HG03354 (cell line): ENCODE measurements around the gene DPP6.

Experiments used
- ATAC-seq: cut with Tn5 transposase; IDR thresholded peaks from one replicate; pipeline ENCODE4 v1.9.1; 2021; ENCODE audit warnings: mild to moderate bottlenecking; ENCODE audit not compliant: unreplicated experiment, poor library complexity, severe bottlenecking

DPP6 gene

DNA sequence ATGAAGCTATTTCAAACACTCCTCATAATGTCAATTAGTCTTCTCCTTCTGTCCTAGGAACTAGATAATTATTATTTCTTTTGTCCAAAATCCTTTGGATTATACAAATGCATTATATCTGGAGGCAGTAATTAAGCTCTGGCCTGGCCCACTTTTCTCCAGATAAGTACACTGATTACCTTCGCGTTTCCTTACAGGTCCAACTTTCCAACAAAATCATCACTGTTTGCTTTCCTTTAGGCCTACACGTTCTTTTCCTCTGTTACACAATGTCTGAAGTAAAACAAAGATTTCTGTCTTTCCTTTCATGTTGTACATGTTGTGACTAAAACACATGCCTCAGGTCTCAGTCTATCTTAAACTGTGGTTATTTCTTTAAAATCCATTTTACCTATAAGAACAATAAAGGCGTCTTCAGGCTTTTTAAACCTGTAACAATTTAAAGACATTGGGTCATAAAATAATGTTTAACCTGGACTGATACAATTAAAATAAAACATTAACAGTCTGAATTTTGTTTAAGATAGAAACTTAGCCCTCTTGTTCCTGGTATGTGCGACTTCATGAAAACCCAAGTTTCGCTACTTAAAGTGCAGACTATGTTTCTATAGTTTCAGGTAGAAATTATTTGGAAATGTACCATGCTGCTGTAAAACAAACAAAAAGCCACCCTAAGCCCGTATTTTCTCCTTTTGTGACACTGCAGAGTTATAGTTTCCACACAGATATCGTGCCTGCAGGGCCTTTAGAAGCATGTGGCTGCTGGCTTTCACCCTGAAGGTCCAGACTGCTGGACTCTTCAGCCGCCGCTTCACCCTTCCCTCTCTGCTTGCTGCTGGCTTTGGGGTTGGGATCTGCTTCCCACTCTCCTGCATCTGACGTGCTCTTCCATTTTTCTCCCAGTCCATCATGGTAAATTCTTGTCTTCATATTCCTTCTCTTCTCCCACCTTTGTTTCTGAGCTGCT lies 381.7 kb downstream of the DPP6 start:
- ATAC-seq: no peak

DNA sequence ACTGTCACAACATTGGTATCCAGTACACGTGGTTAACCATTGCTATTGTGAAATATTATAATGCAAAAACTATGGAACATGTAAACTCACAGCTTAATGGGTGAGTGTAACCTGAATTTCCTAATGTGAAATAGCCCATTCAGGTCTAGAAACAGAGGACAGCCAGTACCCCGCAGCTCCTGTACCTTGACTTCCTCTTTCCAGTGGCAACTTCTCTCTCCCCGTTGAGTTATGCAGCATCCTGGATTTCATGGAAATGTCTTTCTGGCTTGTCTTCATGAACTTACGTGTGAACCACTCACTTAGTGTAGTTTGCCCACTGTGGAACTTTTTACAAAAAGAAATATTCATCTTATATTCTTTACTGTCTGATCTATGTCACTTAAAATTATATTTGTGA lies 384.4 kb downstream of the DPP6 start:
- ATAC-seq: no peak

DNA sequence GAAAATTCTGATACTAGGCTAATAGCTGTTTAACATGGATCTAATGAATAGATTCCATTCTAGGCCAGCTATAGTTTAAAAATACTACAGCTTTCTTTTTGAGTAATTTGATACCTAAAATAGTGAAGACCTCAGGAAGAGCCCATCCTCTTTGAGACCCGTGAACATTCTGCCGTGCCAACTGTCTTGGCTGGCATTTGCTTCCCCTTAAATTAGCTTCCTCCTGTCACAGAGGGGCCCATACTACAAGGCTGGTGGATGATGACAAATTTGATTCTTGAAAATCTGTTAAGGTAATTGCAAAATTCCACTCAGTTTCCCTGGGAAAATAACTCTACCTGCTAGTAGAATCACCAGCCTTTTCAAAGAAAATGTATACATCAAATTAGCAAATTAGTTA lies 385.0 kb downstream of the DPP6 start:
- no peak for ATAC-seq

DNA sequence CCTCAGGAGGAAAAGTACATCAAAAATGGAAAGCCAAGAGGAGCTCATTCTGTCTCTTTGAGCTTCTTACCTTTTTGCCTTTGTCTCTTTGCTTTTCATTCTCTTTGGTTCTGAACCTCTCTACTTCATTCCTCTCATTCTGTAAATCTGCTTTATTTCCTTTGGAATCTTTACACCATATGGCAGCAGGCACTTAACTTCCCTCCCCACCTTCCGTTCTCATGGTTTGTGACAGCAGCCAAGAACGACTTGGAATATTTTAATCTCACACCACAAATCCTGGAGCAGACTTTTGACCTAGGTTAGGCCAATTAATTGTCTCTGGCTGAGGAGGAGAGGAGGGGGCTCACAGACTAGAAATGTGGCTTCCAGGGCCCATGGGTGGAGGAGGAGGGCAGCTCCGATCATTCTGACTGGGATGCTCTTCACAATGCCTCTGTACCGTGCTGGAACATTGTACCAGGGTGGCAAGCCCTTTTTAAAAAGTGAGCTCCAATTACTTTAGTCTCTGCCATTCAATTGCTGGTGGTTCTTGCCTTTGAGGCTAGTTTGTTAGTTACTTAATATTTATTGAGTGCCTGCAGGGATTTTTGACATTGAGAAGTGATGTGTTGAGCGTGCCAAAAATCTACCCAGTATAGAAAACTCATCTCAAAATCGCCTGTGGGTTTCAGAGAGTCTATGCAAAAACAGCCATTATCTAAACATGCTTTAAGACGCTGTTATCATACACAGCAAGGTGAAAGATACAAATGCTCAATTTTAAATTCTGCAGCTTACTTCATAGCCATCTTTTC lies 386.6 kb downstream of the DPP6 start:
- no peak for ATAC-seq

DNA sequence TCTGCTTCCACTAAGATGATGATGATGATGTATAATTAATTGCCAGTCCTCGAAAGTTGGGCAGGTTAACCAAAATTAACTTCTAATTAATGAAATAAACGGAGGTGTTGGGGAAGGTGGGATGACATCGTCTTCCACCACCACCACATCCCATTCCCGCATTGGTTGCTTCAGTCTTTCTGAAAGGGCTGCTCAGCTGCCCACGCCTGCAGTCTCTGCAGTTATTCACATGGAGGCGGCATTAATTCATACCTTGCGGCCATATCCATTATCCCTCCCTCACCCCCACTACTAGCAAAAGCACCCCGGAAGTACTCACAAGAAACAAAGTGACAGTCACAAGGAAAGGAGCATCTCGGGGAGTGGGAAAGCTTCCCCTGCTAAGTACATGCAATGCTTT lies 387.9 kb downstream of the DPP6 start:
- ATAC-seq: no peak

DNA sequence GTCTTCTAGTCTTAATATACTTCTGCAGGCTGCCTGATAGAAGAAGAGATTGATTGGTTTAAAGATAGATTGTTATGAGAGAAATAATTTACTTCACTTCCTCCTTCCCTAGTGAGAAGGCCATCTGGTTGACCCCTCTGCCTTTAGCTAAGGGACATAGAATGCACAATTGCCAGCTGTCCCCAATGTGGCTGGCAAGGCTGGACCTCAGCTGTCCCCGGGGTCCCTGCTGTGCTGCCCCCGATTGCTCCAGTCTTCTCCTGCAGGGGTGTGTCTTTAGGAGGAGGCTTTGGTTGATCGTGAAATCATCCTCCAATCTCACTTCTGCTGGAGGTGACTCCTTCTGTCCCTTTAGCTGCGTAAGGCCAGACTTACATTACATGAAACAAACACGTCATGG lies 388.5 kb downstream of the DPP6 start:
- ATAC-seq: no peak

DNA sequence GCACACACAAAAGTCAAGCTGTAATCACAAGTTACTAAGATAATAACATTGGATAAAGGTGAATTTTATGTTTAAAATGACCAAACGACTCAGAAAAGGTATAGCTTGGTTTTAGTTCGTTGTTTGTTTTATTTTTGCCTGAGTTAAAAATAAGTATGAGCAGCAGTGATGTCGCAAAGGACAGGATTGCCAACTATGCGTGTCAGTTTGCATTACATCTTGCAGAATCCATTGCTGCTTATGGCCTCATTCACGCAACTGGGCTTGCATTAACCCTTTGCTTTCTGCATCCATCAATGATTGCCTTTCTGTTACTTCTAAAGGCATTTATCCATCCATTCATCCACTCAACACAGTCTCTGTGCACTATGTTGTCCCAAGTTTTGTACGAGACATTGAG lies 389.6 kb downstream of the DPP6 start:
- ATAC-seq: no peak

DNA sequence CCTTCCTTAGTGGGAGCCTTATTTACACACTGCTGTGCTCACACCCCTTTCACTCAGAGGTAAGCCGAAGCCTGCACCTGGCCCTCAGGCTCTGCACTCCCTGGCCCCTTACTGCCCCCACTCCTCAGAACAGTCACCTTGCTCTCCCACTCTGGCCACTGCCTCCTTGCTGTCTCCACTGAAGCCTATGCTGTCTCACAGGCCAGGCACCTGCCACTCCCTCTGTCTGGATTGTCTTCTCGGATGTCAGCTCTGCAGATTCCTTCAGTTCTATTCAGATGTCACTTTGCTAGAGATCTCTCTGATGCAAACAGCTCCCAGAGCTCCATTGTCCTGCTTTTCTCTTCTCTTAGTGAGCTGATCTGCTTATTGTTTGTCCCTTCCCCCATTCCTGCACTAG lies 390.7 kb downstream of the DPP6 start:
- ATAC-seq: no peak

DNA sequence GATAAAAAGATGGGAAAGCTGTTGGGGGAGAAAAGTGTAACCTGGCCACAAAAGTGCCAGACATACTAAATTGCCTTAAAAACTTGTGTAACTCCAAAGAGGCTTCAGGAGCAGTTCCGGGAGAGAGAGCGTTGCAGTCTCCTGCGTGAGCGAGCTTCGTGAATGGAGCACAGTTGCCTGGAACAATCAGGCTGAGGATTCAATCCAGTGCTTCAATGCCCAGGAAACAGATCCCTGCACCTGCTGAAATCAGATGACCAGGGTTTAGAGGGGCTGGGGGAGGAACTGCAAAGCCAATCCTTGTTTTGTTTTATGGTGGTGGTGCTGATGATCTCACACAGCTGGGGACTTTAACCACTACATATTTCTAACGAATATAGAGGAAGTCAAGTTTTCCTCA lies 398.3 kb downstream of the DPP6 start:
- no peak for ATAC-seq

DNA sequence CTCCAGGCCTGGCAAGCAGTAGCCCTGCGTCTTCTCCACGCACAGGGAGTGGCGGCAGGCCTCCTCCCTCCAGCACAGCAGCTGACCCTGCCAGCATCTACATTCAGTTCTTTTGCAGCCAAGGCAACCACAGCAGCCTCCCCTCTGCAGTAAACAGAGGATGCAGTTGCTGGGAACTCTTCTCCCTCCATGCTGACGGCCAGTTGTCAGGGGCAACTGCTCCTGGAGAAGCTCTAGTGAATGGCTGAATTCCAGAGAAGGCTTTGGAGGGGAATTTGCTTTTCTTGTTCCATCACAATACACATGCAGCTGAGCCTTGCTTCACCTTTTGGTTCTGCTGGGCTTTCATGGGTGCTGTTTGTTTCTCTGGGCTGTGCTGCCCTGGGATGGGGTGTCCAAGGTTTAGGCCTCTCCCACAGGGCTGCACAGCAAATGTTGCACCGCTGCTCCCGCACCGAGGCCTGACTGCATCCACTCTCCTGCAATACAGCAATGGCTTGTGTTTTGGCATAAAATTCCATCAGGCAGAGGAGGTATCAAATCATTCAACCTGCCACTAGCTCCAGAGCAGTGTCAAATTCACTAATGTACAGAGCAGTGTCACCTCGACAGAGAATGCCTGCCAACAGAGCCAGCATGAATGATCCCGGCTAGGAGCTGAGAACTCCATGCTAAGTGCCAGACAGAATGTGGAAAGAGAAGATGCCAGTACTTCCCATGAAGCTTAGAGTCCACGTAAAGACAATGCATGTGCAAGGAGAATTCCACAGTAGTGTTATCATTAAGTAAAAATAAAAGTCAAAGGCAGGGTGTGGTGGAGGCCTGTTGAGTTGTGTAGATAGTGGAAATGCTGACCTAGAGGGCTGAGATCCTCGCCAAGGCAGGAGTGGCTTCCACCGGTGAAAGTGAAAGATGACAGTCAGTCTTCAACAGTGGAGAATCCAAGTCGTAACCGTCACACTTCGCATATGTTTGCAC lies 399.6 kb downstream of the DPP6 start:
- no peak for ATAC-seq

DNA sequence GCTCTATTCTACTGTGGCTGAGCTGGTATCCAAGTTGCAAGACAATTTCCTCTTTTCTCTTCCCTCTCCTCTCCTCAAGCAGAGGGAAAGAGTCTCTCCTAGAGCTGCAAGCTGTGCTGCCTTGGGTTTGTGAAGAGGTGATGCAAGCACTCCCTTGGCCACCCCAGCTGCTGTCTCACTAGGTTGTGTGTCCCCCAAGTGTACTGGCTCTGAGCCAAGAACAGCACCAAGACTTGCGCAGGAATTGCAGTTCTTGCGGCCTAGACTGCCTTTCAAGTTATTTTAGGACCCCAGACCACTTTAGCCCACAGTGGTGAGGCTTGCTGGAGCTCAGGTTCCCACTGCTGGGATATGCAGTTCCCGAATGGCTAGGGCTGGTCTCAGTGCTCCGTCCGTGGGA lies 411.6 kb downstream of the DPP6 start:
- ATAC-seq: no peak

DNA sequence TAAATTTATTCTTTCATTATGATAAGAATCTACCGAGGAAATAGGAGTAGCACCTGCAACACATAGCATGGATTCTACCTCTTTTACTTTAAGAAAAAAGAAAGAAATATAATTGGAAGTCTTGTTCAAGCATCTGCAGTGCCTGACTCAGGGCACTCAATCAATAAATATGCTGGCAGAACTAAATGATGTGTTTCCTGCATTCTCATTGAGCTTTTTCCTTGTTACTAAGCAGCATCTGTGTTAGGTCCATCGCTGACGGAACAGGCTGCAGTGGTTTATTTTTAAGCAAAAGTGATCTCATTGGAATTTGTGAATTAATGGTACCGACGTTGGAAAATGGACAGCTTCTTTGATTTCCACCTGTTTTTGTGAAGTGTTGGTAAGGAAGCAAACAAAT lies 417.5 kb downstream of the DPP6 start:
- no peak for ATAC-seq

DNA sequence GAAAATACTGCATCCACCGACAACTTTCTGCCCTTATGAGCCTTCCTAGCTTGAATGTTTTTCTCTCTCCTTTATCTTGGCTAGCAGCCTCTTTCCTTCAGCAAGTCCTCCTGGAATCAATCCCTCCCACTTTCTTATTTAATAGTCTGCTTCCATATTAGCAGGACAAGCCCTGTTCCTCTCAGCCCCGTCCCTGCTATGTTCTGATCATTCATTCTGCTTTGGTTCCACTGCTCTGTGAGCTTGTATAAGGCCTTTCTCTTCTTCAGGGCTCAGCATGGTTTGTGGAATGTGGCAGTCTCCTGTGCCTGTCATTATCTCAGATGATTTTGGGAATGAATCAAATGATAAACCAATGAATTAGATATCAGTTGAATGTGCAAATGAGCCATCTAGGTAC lies 420.1 kb downstream of the DPP6 start:
- no peak for ATAC-seq

DNA sequence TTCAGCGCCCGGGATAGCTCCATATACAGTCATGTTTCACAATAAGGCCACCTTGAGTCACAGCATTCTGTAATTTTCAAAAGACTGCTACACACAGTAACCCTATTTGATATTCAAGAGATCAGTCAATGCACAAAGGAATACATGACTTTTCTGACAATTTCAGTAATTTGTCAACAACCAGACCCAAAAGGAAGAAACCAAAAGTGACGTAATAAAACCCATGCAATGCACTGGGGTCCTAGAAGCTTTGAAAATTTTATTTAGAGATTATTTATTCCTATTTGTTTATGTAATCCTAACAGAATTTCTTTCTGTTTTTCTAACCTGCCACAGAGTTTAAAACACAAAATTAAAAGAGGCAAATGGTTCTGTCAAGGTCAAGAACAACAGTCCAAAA lies 421.2 kb downstream of the DPP6 start:
- no peak for ATAC-seq

DNA sequence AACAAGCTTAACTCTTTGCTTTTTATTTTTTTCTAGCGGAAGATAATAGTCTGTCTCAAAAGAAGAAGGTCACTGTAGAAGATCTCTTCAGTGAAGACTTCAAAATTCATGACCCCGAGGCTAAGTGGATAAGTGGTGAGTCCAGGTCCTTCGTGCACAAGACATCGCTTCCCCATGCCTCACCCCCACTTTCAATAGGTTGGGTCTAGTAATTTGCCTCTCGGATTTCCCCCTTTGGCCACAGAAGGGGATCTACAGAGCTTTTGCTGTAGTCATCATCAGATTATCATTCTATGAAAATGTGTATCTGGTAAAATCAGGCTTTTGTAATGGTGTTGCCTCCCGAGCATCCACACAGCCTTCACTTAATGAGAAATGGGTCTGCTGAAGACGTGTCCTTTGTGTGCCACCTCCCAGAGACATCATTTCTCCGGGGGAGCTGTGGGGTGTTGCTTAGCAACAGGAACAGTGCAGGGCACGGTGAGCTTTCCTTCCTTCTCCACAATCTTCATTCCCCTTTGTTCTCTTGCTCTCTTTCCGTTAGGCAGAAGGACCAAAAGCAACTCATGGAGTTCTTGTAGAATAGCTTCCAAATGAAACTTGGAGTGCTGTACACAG lies 422.8 kb downstream of the DPP6 start:
- ATAC-seq: no peak

DNA sequence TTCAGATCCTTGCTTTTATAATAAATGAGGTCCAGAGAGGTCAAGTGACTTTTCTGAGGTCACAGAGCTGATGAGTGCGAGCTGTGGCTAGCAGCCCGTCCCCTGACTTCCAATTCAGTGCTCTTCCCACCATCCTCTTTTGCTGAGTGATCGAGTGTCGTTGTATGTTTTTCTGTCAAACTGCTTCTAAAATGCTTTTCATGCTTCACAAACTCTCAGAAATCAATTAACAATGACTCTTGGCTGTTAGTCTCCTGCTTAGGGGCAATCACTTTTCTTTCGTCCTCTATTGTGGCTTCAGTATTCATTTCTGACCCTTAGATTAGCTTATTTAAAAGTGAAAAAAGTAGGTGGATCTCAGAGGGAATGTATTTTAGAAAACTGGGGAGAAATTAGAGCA lies 423.7 kb downstream of the DPP6 start:
- ATAC-seq: no peak

DNA sequence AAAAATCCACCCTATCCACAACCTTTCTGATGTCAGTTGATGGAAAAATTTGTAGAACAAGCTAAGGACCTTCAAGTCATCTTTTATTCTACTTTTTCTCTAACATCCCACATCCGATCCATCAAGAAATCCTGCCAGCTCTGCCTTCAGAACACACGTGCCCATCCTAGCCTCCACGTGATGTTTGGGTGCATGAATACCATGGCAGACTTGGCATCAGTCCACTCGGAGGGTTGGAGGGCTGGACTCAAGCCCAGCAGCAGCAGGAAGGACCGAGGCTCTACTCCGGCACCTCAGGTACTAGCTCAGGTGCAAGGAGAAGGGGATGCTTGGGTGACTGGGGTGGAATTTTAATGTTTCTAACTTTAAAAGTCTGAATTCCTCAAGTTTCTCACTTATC lies 428.6 kb downstream of the DPP6 start:
- no peak for ATAC-seq

DNA sequence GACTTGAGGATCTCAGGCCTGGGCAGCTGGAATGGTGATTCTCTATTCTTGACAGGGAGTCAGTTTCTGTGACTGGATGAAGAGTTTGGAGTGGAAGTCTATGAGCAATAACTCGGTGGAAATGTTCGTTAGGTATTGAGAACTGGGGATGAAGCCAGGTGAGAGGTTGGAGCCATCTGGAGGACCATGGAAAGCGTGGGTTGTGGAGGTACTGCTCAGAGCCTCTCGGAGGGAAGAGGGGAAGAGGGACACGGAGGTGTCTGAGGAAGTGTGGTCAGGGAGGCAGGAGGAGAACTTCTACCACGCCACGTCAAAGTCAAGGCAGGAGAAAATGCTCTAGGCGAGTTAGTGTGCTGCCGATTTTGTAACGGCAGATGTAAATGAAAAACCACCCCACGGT lies 430.7 kb downstream of the DPP6 start:
- no peak for ATAC-seq

DNA sequence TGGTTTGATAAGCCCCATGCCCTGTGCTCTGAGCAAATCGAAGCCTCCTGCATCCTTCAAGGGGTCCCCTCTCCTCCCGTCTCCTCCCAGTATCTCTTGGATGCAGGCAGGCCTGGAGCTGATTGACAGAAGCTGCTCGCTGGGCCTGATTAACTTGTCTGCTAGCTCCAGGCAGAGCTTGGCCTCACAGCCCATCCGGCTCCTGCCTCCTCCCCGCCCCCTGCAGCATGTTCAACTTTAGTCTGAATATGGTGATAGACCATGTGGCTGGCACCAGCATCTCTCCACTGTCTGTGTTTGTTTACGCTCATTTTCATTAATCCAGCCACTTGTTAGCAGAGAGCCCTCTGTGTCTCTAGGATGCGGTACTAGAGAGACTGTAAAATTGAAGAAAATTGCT lies 432.2 kb downstream of the DPP6 start:
- ATAC-seq: no peak

DNA sequence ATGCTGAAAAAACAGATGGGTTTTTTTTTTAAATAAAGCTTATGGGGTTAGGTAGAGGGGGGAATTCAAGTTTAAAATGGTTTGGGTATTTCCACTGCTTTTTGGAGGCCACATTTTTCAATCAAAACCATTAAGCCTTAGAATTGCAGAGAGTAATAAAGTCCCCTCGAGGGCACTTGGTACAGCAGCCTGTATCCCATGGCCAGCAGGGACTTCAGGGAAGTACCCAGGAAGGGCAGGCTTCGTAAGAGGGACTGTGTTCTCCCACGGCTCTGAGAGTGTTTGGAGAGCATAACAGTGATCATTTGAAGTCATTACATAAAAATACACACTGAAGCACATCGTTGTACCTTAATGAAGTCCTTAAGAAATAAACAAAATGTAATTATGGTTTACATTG lies 432.7 kb downstream of the DPP6 start:
- no peak for ATAC-seq
